Mesodermal cell (in vitro differentiated cells): Measurements from ENCODE around the gene CMIP.
"Not testable (repeated sequence)": the region's sequence is repeated elsewhere in the genome, so short reads cannot be mapped to it uniquely, and the experiment has no call there.

ENCODE experiments used
- H3K27ac ChIP-seq: 2 replicates; pipeline ENCODE4 v1.7.0; 2013; ENCODE audit warnings: mild to moderate bottlenecking, low read depth, low read length, moderate library complexity; ENCODE audit not compliant: severe bottlenecking
- H3K36me3 ChIP-seq: 2 replicates; pipeline ENCODE4 v1.7.1; 2013; ENCODE audit warnings: mild to moderate bottlenecking, low read length, moderate library complexity; ENCODE audit not compliant: control insufficient read depth, insufficient read depth
- H3K4me1 ChIP-seq: one replicate; pipeline ENCODE4 v1.7.1; 2013; ENCODE audit warnings: mild to moderate bottlenecking, low read length; ENCODE audit not compliant: insufficient read depth, control insufficient read depth, poor library complexity, severe bottlenecking
- H3K4me3 ChIP-seq: 2 replicates; pipeline ENCODE4 v1.7.0; 2013; ENCODE audit warnings: low read length, control low read depth, mild to moderate bottlenecking; ENCODE audit not compliant: insufficient read depth, poor library complexity, severe bottlenecking; ENCODE audit errors: extremely low read depth
- H3K9me3 ChIP-seq: 2 replicates; pipeline ENCODE4 v1.7.1; 2013; ENCODE audit warnings: mild to moderate bottlenecking, low read length, moderate library complexity; ENCODE audit not compliant: control insufficient read depth
- WGBS, 2 experiments: methylation state at CpG; one replicate each; pipeline ENCODE4 v1.1.5; 2013; ENCODE audit warnings: missing lambda C conversion rate in 2 of 2; ENCODE audit not compliant: insufficient coverage in 2 of 2; 5-methylcytosine and 5-hydroxymethylcytosine counted together

The CMIP gene

GRCh38 chr16:81686391-81687130 lies 242.0 kb downstream of the CMIP start:
- no peak overlapping the region for H3K4me3 ChIP-seq
- H3K9me3 ChIP-seq = no peaks in the 10 kb centered on the region
- H3K27ac ChIP-seq = no peak overlapping the region
- peaks cover 42% of the 10 kb centered on the region for H3K36me3 ChIP-seq
- H3K4me1 ChIP-seq = peaks cover 5% of the 10 kb centered on the region
- WGBS, 2 experiments = 92 to 93% methylated on average over 22 of the region's 24 CpGs

- Histone ChIP-seq H3K4me1 (peaks cover 8% of the 10 kb centered on the region), H3K9me3 (no peaks in the 10 kb centered on the region), H3K27ac (no peak overlapping the region), H3K36me3 (peaks cover 43% of the 10 kb centered on the region), H3K4me3 (no peak overlapping the region)
- WGBS, 2 experiments = 98 to 100% methylated on average over 7 of the region's 7 CpGs
Measured at GRCh38 chr16:81687131-81687456, 242.5 kb downstream of the CMIP start.

- no peak overlapping the region for H3K27ac ChIP-seq
- H3K4me1 ChIP-seq = peaks cover 18% of the 10 kb centered on the region
- H3K36me3 ChIP-seq = peaks cover 50% of the 10 kb centered on the region
- H3K9me3 ChIP-seq = no peaks in the 10 kb centered on the region
- no peak overlapping the region for H3K4me3 ChIP-seq
- WGBS, 2 experiments = 51 to 74% methylated on average over 4 of the region's 7 CpGs
Measured at GRCh38 chr16:81688182-81688581, 243.6 kb downstream of the CMIP start.

DNA sequence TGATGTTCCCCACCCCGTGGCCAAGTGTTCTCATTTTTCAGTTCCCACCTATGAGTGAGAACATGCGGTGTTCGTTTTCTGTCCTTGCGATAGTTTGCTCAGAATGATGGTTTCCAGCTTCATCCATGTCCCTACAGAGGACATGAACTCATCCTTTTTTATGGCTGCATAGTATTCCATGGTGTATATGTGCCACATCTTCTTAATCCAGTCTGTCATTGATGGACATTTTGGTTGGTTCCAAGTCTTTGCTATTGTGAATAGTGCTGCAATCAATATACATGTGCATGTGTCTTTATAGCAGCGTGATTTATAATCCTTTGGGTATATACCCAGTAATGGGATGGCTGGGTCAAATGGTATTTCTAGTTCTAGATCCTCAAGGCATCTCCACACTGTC lies 244.2 kb downstream of the CMIP start:
- not testable (repeated sequence) for H3K4me3 ChIP-seq
- WGBS, 2 experiments = 85 to 90% methylated on average over 2 to 4 of the region's 5 CpGs
- peaks cover 24% of the 10 kb centered on the region for H3K4me1 ChIP-seq

GRCh38 chr16:81692021-81692420 lies 247.4 kb downstream of the CMIP start:
- Histone ChIP-seq H3K4me1 (peaks cover 26% of the 10 kb centered on the region), H3K36me3 (peaks cover 56% of the 10 kb centered on the region), H3K27ac (no peak overlapping the region), H3K4me3 (no peak overlapping the region), H3K9me3 (no peaks in the 10 kb centered on the region)
- 96% methylated on average over 15 to 16 of the region's 16 CpGs for WGBS, 2 experiments

More for the DNA sequence above, 244.2 kb downstream of the CMIP start:
- H3K9me3 ChIP-seq, H3K27ac ChIP-seq: not testable (repeated sequence)
- H3K36me3 ChIP-seq = peaks cover 57% of the 10 kb centered on the region

DNA sequence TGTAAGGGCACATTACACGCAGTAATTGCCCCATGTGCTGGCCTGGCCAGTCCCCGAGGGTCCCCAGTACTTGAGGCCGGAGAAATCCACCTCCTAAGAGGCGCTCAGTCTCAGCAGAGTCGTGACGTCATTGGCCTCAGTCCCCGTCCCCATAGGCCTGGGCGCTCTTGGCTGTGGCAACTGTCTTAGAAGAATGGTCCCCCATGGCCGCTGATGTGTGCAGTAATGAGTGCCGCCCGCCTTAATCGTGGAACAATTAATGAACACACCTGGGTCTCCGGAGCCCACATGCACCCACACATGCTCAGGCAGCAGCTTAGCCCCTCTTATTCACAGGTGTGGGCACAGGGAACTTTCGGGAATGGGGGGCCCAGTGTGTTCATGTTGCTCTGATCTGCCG lies 248.0 kb downstream of the CMIP start:
- Histone ChIP-seq H3K27ac (no peak overlapping the region), H3K4me1 (peaks cover 26% of the 10 kb centered on the region), H3K4me3 (no peak overlapping the region), H3K36me3 (peaks cover 56% of the 10 kb centered on the region), H3K9me3 (no peaks in the 10 kb centered on the region)
- 93 to 96% methylated on average over 13 of the region's 15 CpGs for WGBS, 2 experiments

DNA sequence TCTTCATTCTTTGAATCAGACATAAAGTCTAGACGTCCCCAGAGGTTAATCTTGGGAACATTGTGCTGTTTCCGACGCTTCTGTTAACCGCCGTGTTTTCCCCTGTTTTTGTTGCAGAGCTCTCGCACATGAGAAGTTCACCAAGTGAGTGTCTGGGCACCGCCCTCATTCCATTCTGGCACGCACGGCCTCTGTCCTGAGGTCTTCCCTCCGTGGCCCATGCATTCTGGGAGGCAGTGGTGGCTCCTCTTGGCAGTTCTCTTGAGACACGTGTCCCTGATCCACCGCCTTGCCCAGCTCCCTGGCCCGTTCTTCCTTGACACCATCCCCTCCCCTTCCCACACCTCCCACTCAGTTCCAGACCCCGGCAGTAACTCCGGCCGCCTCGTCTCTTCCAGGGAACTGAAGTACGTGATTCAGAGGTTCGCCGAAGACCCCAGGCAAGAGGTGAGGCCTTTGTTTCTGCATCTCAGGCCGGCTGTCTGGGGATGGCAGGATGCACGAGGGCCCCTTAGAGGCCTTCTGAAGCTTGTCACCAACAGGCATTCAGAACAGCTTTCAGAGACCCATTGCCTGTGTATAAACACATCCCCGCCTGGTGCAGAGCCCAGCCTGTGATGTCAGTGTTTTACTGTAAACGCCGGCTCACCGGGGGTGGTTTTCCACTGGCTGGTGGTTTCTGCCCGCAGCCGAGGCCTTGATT lies 248.6 kb downstream of the CMIP start:
- 92 to 95% methylated on average over 24 to 28 of the region's 28 CpGs for WGBS, 2 experiments
- no peaks in the 10 kb centered on the region for H3K9me3 ChIP-seq
- peaks cover 26% of the 10 kb centered on the region for H3K4me1 ChIP-seq
- H3K36me3 ChIP-seq = peaks cover 56% of the 10 kb centered on the region
- peak overlapping the region; percentile 41 for H3K27ac ChIP-seq
- no peak overlapping the region for H3K4me3 ChIP-seq

DNA sequence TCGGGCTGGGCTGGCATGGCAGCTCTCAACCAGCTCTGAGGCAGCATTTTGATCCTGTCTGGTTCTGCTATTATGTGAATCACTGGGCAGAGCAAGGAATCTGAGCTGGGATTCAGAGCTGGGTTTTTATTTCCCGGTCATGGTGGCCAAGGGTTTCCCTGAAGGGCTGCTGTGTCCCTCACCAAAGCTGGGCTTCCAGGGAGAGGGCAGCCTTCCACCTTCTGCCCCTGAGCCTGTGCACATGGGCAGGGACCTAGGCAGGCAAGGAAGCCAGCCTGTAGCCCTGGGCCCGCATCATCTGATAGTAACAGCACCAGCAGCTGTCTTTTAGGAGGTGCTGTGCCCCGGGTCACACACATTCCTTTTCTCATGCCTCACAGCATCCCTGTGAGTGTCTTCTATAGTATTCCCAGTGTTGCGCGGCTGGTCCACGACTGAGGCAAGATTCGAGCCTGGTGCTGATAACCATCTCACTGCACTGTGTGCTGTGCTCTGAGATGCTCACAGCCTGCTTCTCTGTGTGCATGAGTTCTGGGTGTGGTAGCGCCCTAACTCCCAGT lies 249.2 kb downstream of the CMIP start:
- no peaks in the 10 kb centered on the region for H3K9me3 ChIP-seq
- H3K4me3 ChIP-seq = no peak overlapping the region
- H3K27ac ChIP-seq = peak overlapping the region; percentile 41
- peaks cover 61% of the 10 kb centered on the region for H3K36me3 ChIP-seq
- H3K4me1 ChIP-seq = peaks cover 26% of the 10 kb centered on the region
- 95 to 97% methylated on average over 9 of the region's 9 CpGs for WGBS, 2 experiments

GRCh38 chr16:81694494-81695280 lies 250.1 kb downstream of the CMIP start:
- no peak overlapping the region for H3K27ac ChIP-seq
- no peak overlapping the region for H3K4me3 ChIP-seq
- peaks cover 69% of the 10 kb centered on the region for H3K36me3 ChIP-seq
- H3K4me1 ChIP-seq = peaks cover 27% of the 10 kb centered on the region
- H3K9me3 ChIP-seq = no peaks in the 10 kb centered on the region
- 91 to 98% methylated on average over 8 to 14 of the region's 14 CpGs for WGBS, 2 experiments

GRCh38 chr16:81695321-81696165 lies 250.9 kb downstream of the CMIP start:
- Histone ChIP-seq H3K36me3 (peaks cover 78% of the 10 kb centered on the region), H3K9me3 (no peaks in the 10 kb centered on the region), H3K27ac (peak overlapping the region; percentile 32), H3K4me1 (peaks cover 32% of the 10 kb centered on the region), H3K4me3 (no peak overlapping the region)
- 91 to 92% methylated on average over 4 to 5 of the region's 10 CpGs for whole genome bisulfite sequencing, 2 experiments
